Epithelial cell of proximal tubule (primary cell): ENCODE measurements around the gene ENAH. TPM values are rescaled to one million over a fixed set of nuclear protein-coding genes. Genes with fewer than 3 reads are reported as not detected.

Experiments
- DNase-seq: peaks from one replicate; pipeline ENCODE4 v3.0.0-alpha.2; 2011; ENCODE audit warnings: low read depth
- H3K4me3 ChIP-seq: 2 replicates; pipeline ENCODE4 v1.5.1; 2011; ENCODE audit warnings: low read depth, mild to moderate bottlenecking, low read length
- total RNA-seq: library from RNA; depleted of rRNA; stranded (reverse); fragments of >200 nt; gene quantifications from 2 replicates; pipeline ENCODE4 v1.2.3, GENCODE V29; 2015
- TF ChIP-seq, protein P1 (sequence below): conservative IDR thresholded peaks from 2 replicates; pipeline ENCODE4 v1.5.1; 2012; ENCODE audit warnings: low read depth, mild to moderate bottlenecking, low read length

The ENAH gene
- total RNA-seq, 1 donor from 2014 or later, result 37.7 TPM

- H3K4me3 ChIP-seq, result peak overlapping the region; percentile 97
- no peak for DNase-seq
- TF ChIP-seq, protein P1, sequence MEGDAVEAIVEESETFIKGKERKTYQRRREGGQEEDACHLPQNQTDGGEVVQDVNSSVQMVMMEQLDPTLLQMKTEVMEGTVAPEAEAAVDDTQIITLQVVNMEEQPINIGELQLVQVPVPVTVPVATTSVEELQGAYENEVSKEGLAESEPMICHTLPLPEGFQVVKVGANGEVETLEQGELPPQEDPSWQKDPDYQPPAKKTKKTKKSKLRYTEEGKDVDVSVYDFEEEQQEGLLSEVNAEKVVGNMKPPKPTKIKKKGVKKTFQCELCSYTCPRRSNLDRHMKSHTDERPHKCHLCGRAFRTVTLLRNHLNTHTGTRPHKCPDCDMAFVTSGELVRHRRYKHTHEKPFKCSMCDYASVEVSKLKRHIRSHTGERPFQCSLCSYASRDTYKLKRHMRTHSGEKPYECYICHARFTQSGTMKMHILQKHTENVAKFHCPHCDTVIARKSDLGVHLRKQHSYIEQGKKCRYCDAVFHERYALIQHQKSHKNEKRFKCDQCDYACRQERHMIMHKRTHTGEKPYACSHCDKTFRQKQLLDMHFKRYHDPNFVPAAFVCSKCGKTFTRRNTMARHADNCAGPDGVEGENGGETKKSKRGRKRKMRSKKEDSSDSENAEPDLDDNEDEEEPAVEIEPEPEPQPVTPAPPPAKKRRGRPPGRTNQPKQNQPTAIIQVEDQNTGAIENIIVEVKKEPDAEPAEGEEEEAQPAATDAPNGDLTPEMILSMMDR, result no peak
Measured at GRCh38 chr1:225654277-225654597, 1.3 kb upstream of the ENAH start.

DNA sequence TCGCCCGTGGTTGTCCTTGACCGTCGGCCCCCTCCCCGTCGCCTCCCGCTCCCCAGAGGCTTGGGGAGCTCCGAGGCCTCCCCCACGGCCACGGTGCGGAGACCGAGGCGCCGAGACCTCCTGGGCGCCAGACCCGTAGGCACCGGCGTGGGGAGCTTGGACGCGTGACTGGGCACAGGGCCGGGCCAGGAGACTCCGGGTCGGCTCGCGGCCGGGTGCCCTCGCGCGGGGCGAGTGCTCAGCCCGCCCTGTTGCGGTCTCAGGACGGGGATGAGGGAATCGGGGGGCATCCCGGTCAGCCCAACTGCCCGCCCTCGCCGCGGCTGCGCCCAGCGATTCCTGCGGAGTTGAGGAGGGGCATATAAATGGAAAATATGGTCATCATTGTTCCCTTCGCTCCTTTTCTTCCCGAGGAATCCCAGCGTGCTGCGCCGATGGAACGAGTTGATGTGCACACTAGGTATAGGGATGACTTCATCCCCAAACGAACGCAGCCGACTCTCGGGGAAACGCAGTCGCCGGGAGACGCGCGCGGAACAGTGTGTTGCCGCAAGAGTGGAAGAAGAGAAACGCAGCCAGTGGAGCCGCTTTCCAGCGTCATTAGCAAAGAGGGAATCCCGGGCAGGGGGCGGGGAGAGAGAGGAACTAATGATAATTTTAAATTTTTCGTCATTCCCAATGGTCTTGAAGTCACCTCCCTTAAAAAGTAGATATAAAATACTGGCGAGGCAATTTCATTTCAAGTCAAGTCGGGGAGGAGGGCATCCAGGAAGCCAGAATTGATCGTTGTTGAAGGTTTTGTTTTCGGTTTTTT lies 747 bp upstream of the ENAH start:
- no peak for DNase-seq
- H3K4me3 ChIP-seq, result peak overlapping the region; percentile 97
- TF ChIP-seq, protein P1, result no peak

GRCh38 chr1:225651872-225652728 lies 823 bp downstream of the ENAH start:
- no peak for DNase-seq
- H3K4me3 ChIP-seq, result peak overlapping the region; percentile 97
- TF ChIP-seq, protein P1, result no peak

DNA sequence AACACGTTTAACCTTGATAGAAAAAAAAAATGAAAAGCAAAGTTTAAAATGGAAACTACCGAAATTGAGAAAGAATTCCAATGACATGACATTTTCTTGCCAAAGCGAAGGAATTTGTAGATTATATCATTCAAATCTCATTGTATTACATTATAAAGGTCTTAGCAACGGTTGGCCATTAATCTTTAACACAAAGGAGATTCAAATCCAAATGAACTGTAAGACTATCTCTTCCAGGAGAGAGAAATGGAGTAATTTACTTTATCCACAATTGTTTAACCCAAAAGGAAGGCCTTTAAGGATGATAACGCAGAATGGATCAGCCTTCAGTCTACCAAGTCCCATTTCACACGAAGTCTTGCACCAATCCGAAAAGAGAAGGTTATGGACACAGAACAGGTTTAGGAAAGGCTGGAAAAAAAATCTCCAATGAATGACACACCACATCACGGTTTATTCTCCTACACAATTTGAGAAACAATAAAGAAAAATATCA lies 1.5 kb downstream of the ENAH start:
- H3K4me3 ChIP-seq, result peak overlapping the region; percentile 97
- TF ChIP-seq, protein P1, result no peak
- DNase-seq, result no peak

DNA sequence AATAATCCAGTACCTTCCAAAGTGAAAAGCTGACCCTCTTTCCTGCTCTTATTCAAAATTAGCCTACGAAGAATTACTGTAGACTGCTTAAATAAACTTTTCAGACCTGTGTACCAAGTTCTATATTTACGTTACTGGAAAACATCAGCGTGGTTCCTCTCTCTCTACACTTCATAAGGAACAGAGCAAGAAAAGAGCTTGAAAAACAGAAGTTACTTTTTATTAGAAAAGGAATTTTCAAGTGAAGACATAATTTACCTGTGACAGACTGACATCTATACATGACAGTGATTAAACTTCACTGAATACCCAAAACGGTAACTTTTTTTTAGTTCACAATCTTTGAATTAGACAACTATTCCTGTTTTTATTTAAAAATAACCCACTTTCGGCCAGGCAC lies 2.7 kb downstream of the ENAH start:
- DNase-seq, result no peak
- no peak overlapping the region for H3K4me3 ChIP-seq
- TF ChIP-seq, protein P1, result no peak

- TF ChIP-seq, protein P1, result no peak
- no peak for DNase-seq
- H3K4me3 ChIP-seq, result no peak overlapping the region
Measured at GRCh38 chr1:225645194-225645895, 7.6 kb downstream of the ENAH start.
